Breast epithelium (tissue), 3 donors: ENCODE data around the gene CTSL.

ENCODE experiments used
- CTCF ChIP-seq, 3 donors: fragments of 450-650 bp; IDR thresholded peaks; one replicate each; pipeline ENCODE4 v1.5.1; 2016 to 2017; ENCODE audit warnings: antibody characterized with exemption in 3 of 3, mild to moderate bottlenecking in 3 of 3, moderate library complexity in 3 of 3
- POLR2A ChIP-seq: fragments of 450-650 bp; IDR thresholded peaks from one replicate; pipeline ENCODE4 v1.6.1; 2016; ENCODE audit warnings: antibody characterized with exemption, mild to moderate bottlenecking, moderate library complexity
- POLR2AphosphoS5 ChIP-seq, 3 donors: sonication (generic); formaldehyde crosslinking; IDR thresholded peaks; one replicate each; pipeline ENCODE4 v1.6.1; 2017; ENCODE audit warnings: antibody characterized with exemption in 3 of 3

- TF ChIP-seq CTCF (IDR thresholded peaks at IDR 0.05) (no peak), POLR2A (no peak), POLR2AphosphoS5 (IDR thresholded peaks at IDR 0.05) (no peak)
These were observed 20.3 kb downstream of the CTSL start for GRCh38 chr9:87746186-87746585.
